Type B pancreatic cell (in vitro differentiated cells): Measurements from ENCODE around the gene NELFCD. TPM values are rescaled to one million over a fixed set of nuclear protein-coding genes. Genes with fewer than 3 reads are reported as not detected.

Experiments used
- DNase-seq: peaks from one replicate; pipeline ENCODE4 v3.0.0; 2021; ENCODE audit warnings: mixed read lengths; ENCODE audit not compliant: unreplicated experiment; ENCODE audit errors: extremely low spot score
- H3K27ac Mint-ChIP-seq: 2 replicates; pipeline ENCODE4 v1.8.0; 2021; ENCODE audit warnings: mild to moderate bottlenecking, mixed read lengths
- H3K27me3 Mint-ChIP-seq: 2 replicates; pipeline ENCODE4 v1.8.0; 2021; ENCODE audit warnings: mixed read lengths
- H3K36me3 Mint-ChIP-seq: 2 replicates; pipeline ENCODE4 v1.8.0; 2021; ENCODE audit warnings: mixed read lengths
- H3K4me1 Mint-ChIP-seq: one replicate; pipeline ENCODE4 v1.8.0; 2021; ENCODE audit warnings: mixed read lengths; ENCODE audit not compliant: unreplicated experiment
- H3K4me3 Mint-ChIP-seq: 2 replicates; pipeline ENCODE4 v1.8.0; 2021; ENCODE audit warnings: mild to moderate bottlenecking, mixed read lengths
- H3K9me3 Mint-ChIP-seq: 2 replicates; pipeline ENCODE4 v1.8.0; 2021; ENCODE audit warnings: mixed read lengths
- total RNA-seq: library from RNA; stranded (reverse); gene quantifications from 2 replicates; pipeline ENCODE4 v1.2.1, GENCODE V29; 2021; ENCODE audit warnings: low replicate concordance
- TF ChIP-seq, protein P1 (sequence below): fragments of 200-600 bp; sonication (generic); conservative IDR thresholded peaks from 2 replicates; pipeline ENCODE4 v1.5.0; 2021; ENCODE audit warnings: antibody characterized with exemption, mild to moderate bottlenecking

NELFCD gene
- total RNA-seq, 1 donor from 2014 or later: 110 TPM

DNA sequence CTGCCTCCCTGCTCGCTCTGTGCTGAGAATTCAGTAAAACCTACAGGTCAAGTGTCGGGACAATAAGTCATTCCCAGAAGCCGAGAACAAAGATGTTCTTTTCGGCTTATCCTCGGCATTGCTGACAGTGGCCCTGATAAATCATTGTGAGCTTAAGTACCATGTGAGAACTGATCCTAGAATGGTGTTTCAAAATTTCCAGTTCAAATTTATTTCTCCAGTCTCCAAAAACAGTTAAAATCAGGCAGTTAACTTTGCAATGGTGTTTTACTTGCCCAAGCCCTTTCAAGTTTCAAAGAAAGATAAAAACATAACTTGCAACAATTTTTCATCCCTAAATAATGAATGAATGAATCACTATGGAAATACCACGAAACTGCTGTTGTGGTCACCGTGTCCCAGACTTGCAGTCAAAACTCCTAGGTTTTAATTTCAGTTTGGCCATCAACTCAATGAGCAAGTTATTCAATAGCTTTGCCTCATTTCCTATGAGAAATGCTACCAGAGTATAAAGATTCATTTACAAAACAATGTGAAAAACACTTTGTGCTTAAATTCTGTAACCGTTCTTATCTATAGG lies 46.8 kb downstream of the NELFCD start:
- no peak overlapping the region for H3K27ac Mint-ChIP-seq
- H3K4me1 Mint-ChIP-seq: peaks cover 51% of the 10 kb centered on the region
- peak overlapping the region; percentile 23 for H3K4me3 Mint-ChIP-seq
- H3K36me3 Mint-ChIP-seq: peaks cover 44% of the 10 kb centered on the region
- no peaks in the 10 kb centered on the region for H3K27me3 Mint-ChIP-seq
- H3K9me3 Mint-ChIP-seq: no peaks in the 10 kb centered on the region
- TF ChIP-seq, protein P1, sequence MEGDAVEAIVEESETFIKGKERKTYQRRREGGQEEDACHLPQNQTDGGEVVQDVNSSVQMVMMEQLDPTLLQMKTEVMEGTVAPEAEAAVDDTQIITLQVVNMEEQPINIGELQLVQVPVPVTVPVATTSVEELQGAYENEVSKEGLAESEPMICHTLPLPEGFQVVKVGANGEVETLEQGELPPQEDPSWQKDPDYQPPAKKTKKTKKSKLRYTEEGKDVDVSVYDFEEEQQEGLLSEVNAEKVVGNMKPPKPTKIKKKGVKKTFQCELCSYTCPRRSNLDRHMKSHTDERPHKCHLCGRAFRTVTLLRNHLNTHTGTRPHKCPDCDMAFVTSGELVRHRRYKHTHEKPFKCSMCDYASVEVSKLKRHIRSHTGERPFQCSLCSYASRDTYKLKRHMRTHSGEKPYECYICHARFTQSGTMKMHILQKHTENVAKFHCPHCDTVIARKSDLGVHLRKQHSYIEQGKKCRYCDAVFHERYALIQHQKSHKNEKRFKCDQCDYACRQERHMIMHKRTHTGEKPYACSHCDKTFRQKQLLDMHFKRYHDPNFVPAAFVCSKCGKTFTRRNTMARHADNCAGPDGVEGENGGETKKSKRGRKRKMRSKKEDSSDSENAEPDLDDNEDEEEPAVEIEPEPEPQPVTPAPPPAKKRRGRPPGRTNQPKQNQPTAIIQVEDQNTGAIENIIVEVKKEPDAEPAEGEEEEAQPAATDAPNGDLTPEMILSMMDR: no peak
- no peak for DNase-seq

DNA sequence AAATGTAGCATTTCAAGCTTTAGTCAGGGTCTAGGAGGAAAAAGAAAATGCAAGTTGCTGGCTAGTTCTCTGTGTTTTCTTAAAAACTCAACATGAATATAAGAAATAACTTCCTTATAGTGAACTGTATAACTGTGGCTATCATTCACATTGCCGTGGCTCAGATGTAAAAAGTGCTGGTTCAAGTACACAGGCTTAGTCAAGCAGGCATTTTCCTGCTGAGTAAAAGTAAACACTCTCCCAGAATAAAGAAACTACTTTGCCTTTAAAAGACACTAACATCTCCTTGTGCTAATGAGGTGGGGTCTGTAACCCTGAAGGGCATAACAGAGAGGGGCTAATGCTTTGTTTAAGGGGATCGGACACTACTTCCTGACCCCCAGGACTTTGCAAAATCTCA lies 47.8 kb downstream of the NELFCD start:
- H3K27me3 Mint-ChIP-seq: no peaks in the 10 kb centered on the region
- H3K27ac Mint-ChIP-seq: peak overlapping the region; percentile 27
- no peak for DNase-seq
- H3K4me1 Mint-ChIP-seq: peaks cover 53% of the 10 kb centered on the region
- peak overlapping the region; percentile 97 for H3K4me3 Mint-ChIP-seq
- H3K9me3 Mint-ChIP-seq: no peaks in the 10 kb centered on the region
- TF ChIP-seq, protein P1: no peak
- H3K36me3 Mint-ChIP-seq: peaks cover 42% of the 10 kb centered on the region

DNA sequence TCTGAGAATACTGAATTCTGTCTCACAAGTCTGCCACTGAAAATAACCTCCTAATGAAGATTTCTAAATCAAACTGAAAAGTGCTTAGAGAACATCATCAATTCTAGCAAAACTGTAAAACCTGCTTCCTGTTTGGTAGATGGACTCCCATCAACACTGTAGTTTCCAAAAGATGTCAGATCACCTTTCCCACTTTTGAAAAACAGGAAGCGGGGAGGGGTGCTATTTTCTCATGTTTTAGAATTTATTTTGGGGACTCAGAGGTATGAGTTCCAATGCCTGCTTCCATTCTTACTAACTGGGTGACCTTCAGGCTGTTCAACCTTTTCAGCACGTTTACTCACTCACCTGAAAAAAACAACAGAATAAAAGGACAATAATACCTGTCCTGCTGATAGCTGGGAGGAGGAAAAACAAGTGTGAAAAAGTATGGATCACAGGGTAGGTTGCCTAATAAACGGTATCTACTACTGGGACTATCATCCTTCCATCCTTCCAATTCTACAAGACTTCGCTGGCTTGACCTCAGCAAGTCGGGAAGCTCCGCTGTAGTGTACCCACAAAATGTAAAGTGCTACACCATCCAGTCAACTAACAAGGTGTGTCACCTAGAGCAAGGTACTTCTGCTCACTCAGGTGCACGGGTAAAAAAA lies 50.0 kb downstream of the NELFCD start:
- Mint-ChIP-seq H3K9me3 (no peaks in the 10 kb centered on the region), H3K4me1 (peaks cover 52% of the 10 kb centered on the region)
- TF ChIP-seq, protein P1: no peak

DNA sequence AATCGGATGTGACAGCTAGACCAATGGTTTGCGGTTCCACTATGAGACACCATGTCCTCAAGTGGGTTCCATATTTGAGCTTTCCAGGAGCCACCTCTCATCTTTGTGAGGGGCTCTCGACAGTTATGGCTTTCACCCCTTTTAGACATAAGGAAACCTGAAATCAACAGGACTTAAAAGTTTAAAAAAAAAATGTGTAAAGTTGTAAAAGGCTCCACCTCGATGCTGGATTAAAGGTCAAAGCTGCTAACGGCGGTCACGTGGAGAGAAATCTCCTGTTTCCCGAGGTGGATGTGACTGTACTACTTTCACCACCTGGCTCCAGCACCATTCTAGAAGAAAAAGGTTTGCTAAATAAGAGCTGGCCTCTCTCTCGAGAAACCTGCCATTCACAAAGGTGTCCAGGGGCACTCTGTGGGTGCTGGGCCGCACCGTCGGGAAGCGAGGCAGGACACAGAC lies 50.5 kb downstream of the NELFCD start:
- peak overlapping the region; percentile 89 for H3K27ac Mint-ChIP-seq
- H3K4me3 Mint-ChIP-seq: peak overlapping the region; percentile 97
- H3K9me3 Mint-ChIP-seq: no peaks in the 10 kb centered on the region
- no peaks in the 10 kb centered on the region for H3K27me3 Mint-ChIP-seq
- TF ChIP-seq, protein P1: no peak
- peaks cover 34% of the 10 kb centered on the region for H3K36me3 Mint-ChIP-seq
- H3K4me1 Mint-ChIP-seq: peaks cover 49% of the 10 kb centered on the region
- no peak for DNase-seq

More for the DNA sequence above, 50.0 kb downstream of the NELFCD start:
- Mint-ChIP-seq H3K27me3 (no peaks in the 10 kb centered on the region), H3K27ac (peak overlapping the region; percentile 89), H3K4me3 (peak overlapping the region; percentile 97), H3K36me3 (peaks cover 34% of the 10 kb centered on the region)
- no peak for DNase-seq

DNA sequence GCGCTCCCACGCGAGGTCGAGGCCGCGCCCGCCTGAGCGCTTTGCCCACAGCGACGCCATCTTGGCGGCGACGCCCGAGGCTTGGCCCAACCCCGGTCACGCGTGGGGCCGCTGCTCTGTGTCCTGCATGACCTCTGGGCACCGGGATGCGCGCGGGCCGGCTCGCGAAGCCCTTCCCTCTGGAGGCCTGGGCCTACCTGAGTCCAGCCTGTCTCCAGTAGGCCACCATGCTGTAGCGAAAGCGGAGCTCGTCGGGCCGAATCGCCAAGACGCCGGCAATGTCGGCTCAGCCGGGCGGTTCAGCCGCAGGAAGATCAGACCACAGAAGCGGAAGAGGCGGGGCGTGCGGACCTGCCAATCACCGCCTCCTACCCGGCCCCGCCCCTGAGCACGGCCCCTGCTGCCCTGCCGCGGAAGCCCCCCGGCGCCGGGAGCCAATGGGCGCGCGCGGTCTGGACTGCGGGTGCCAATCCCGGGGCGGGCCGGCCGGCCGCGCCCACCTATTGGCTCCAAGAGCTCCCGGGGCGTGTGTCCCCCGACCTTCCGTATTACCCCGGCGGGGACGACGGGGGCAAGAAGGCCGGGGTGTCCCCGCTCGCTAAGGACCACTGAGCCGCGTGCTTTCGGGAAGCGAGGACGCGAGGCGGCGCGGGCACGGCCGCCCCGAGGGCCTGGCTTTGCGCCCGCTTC lies 51.1 kb downstream of the NELFCD start, which contains the start of gene ATP5F1E:
Gene ATP5F1E, minus strand, starts transcription at position 313 of the 690 bp plus-strand sequence. Its CDS starts 84 bp downstream, at position 229.
- Mint-ChIP-seq H3K27me3 (no peaks in the 10 kb centered on the region), H3K4me1 (peaks cover 44% of the 10 kb centered on the region), H3K36me3 (peaks cover 33% of the 10 kb centered on the region), H3K27ac (peak within 1 kb of the TSS; percentile 96), H3K4me3 (peak within 1 kb of the TSS; percentile 97), H3K9me3 (no peaks in the 10 kb centered on the region)
- TF ChIP-seq, protein P1: no peak
- peak; percentile 97 for DNase-seq
